GM13976 (cell line): ENCODE results near the gene SNX22.

Source experiments
- DNase-seq: peaks from one replicate; pipeline ENCODE4 v3.0.0; 2012; ENCODE audit warnings: low spot score
- CTCF ChIP-seq: IDR thresholded peaks from 2 replicates; pipeline ENCODE4 v1.5.1; 2012; ENCODE audit warnings: borderline replicate concordance, mild to moderate bottlenecking; ENCODE audit not compliant: insufficient read depth; ENCODE audit errors: extremely low read depth, missing control alignments, control extremely low read depth
- in situ Hi-C: fragments of 300-500 bp; cut with MboI; formaldehyde crosslinking; loops from one replicate; pipeline ENCODE4 v1.12.0; 2022; ENCODE audit warnings: low sequenced_read_pairs, mixed read lengths, inconsistent platforms; ENCODE audit not compliant: unreplicated experiment

Gene SNX22

GRCh38 chr15:64157599-64158125 lies 6.1 kb downstream of the SNX22 start:
- DNase-seq, result no peak
- in situ Hi-C loops, result no loop called here
- no peak for TF ChIP-seq CTCF

GRCh38 chr15:64158363-64159134 lies 7.0 kb downstream of the SNX22 start:
- no peak for TF ChIP-seq CTCF
- in situ Hi-C loops, result no loop called here

GRCh38 chr15:64161688-64162477 lies 10.4 kb downstream of the SNX22 start:
- in situ Hi-C loops, result no loop called here
- DNase-seq, result no peak
- no peak for TF ChIP-seq CTCF

More at GRCh38 chr15:64158363-64159134, 7.0 kb downstream of the SNX22 start:
- DNase-seq, result no peak

GRCh38 chr15:64162478-64162868 lies 10.9 kb downstream of the SNX22 start:
- TF ChIP-seq CTCF, result no peak
- in situ Hi-C loops, result no loop called here
- no peak for DNase-seq

GRCh38 chr15:64162869-64163658 lies 11.5 kb downstream of the SNX22 start, which contains the start of gene PPIB:
Gene PPIB, minus strand, starts transcription at chr15:64163022. Its CDS starts 36 bp downstream, at chr15:64162986.
- peak; percentile 74 for TF ChIP-seq CTCF
- in situ Hi-C loops, result no loop called here
- DNase-seq, result peak; percentile 97
